MM.1S (cell line): ENCODE data around the gene BEND6.
"Not testable (repeated sequence)": the region's sequence is repeated elsewhere in the genome, so short reads cannot be mapped to it uniquely, and the experiment has no call there.

ENCODE experiments used
- EZH2 ChIP-seq: fragments of 300-600 bp; sonication (generic); optimal IDR thresholded peaks from 2 replicates; pipeline ENCODE3; 2017; ENCODE audit warnings: low read depth, mild to moderate bottlenecking, antibody characterized with exemption, low read length, mixed read lengths
- EZH2phosphoT487 ChIP-seq: fragments of 300-600 bp; sonication (generic); IDR thresholded peaks from 2 replicates; pipeline ENCODE4 v1.6.1; 2018; ENCODE audit warnings: antibody characterized with exemption, low read length
- TF ChIP-seq, protein P1 (sequence below): fragments of 300-600 bp; sonication (generic); IDR thresholded peaks from 2 replicates; pipeline ENCODE4 v1.5.1; 2016; ENCODE audit warnings: antibody characterized with exemption, low read length, mixed read lengths

- TF ChIP-seq, protein P1, sequence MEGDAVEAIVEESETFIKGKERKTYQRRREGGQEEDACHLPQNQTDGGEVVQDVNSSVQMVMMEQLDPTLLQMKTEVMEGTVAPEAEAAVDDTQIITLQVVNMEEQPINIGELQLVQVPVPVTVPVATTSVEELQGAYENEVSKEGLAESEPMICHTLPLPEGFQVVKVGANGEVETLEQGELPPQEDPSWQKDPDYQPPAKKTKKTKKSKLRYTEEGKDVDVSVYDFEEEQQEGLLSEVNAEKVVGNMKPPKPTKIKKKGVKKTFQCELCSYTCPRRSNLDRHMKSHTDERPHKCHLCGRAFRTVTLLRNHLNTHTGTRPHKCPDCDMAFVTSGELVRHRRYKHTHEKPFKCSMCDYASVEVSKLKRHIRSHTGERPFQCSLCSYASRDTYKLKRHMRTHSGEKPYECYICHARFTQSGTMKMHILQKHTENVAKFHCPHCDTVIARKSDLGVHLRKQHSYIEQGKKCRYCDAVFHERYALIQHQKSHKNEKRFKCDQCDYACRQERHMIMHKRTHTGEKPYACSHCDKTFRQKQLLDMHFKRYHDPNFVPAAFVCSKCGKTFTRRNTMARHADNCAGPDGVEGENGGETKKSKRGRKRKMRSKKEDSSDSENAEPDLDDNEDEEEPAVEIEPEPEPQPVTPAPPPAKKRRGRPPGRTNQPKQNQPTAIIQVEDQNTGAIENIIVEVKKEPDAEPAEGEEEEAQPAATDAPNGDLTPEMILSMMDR, result not testable (repeated sequence)
- not testable (repeated sequence) for TF ChIP-seq EZH2phosphoT487, EZH2
These were observed 93.0 kb downstream of the BEND6 start for GRCh38 chr6:57047859-57048258.
